Stomach smooth muscle (tissue), 2 donors: ENCODE data around the gene SEMA5A.

ENCODE experiments used
- H3K27ac ChIP-seq: one replicate; pipeline ENCODE4 v1.7.0; 2013; ENCODE audit warnings: mild to moderate bottlenecking, low read length, inconsistent platforms
- H3K27me3 ChIP-seq, 2 donors: one replicate each; pipeline ENCODE4 v1.7.0; 2013; ENCODE audit warnings: low read length in 2 of 2; ENCODE audit not compliant: insufficient read depth in 2 of 2, control insufficient read depth in 1 of 2
- H3K36me3 ChIP-seq, 2 donors: one replicate each; pipeline ENCODE4 v1.7.0; 2013; ENCODE audit warnings: low read length in 2 of 2; ENCODE audit not compliant: control insufficient read depth in 2 of 2, insufficient read depth in 2 of 2
- H3K4me1 ChIP-seq: one replicate; pipeline ENCODE4 v1.7.0; 2013; ENCODE audit warnings: low read length; ENCODE audit not compliant: control insufficient read depth, insufficient read depth
- H3K4me3 ChIP-seq, 2 donors: one replicate each; pipeline ENCODE4 v1.7.0; 2013; ENCODE audit warnings: low read length in 2 of 2
- H3K9ac ChIP-seq, 2 donors: one replicate each; pipeline ENCODE4 v1.7.0; 2013; ENCODE audit warnings: low read length in 2 of 2, mild to moderate bottlenecking in 1 of 2
- H3K9me3 ChIP-seq, 2 donors: one replicate each; pipeline ENCODE4 v1.7.0; 2013; ENCODE audit warnings: low read length in 2 of 2; ENCODE audit not compliant: control insufficient read depth in 2 of 2
- donor health status: healthy.
- donor health status: Pancreatic carcinoma.

The SEMA5A gene

GRCh38 chr5:9244417-9244816, 301.5 kb downstream of the SEMA5A start:
- no peak overlapping the region for H3K9ac ChIP-seq
- H3K9me3 ChIP-seq = no peaks in the 10 kb centered on the region
- no peak overlapping the region for H3K27ac ChIP-seq
- no peaks in the 10 kb centered on the region for H3K27me3 ChIP-seq
- no peaks in the 10 kb centered on the region for H3K36me3 ChIP-seq
- no peaks in the 10 kb centered on the region for H3K4me1 ChIP-seq
- no peak overlapping the region for H3K4me3 ChIP-seq

- Histone ChIP-seq H3K4me3 (no peak overlapping the region), H3K36me3 (no peaks in the 10 kb centered on the region), H3K27ac (no peak overlapping the region), H3K9ac (no peak overlapping the region), H3K27me3 (no peaks in the 10 kb centered on the region), H3K4me1 (no peaks in the 10 kb centered on the region), H3K9me3 (no peaks in the 10 kb centered on the region)
Observed at GRCh38 chr5:9241479-9242305, 304.2 kb downstream of the SEMA5A start.

DNA sequence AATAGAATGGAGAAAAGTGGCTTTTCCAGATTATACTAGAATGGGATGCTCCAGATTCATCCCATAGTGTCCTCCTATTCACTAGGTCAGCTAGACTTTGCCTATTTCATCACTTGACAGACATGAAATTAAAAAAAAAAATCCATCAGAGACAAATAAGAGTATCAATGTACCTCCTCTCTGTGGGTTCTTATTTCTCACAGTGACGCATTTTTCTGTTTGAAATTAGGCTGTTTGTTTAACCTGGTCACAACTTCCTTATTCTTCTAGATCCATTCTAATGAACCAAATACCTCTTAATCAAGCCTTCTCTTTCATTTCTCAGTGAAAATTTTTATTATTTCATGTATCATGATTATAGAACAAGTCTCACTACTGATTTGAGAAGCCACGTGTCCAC, 305.4 kb downstream of the SEMA5A start:
- H3K27ac ChIP-seq = no peak overlapping the region
- H3K36me3 ChIP-seq = no peaks in the 10 kb centered on the region
- H3K9ac ChIP-seq = no peak overlapping the region
- H3K4me3 ChIP-seq = no peak overlapping the region
- no peaks in the 10 kb centered on the region for H3K27me3 ChIP-seq
- H3K4me1 ChIP-seq = no peaks in the 10 kb centered on the region
- no peaks in the 10 kb centered on the region for H3K9me3 ChIP-seq

DNA sequence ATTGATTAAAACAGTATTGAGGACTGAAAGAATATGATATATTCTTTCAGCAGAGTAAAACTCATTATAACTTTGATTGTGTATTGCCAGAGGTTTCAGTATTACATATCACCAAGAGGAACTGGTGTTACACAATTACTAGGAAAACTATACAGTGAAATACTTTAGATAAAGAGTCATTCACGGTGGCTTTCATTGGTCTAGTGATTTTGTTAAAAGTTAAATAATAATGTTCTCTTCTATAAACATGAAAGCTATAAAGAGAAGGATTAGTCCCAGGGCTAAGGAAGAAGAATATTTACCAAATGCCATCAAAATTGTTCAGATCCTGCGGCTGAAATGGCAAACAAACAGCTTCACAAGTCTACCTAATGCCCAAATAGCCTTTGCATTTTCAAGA, 306.2 kb downstream of the SEMA5A start:
- H3K36me3 ChIP-seq = no peaks in the 10 kb centered on the region
- no peaks in the 10 kb centered on the region for H3K9me3 ChIP-seq
- no peak overlapping the region for H3K27ac ChIP-seq
- no peak overlapping the region for H3K9ac ChIP-seq
- no peak overlapping the region for H3K4me3 ChIP-seq
- no peaks in the 10 kb centered on the region for H3K4me1 ChIP-seq
- H3K27me3 ChIP-seq = no peaks in the 10 kb centered on the region

- no peak overlapping the region for H3K4me3 ChIP-seq
- H3K9ac ChIP-seq = no peak overlapping the region
- no peak overlapping the region for H3K27ac ChIP-seq
- H3K27me3 ChIP-seq = no peaks in the 10 kb centered on the region
- no peaks in the 10 kb centered on the region for H3K9me3 ChIP-seq
- H3K36me3 ChIP-seq = no peaks in the 10 kb centered on the region
- no peaks in the 10 kb centered on the region for H3K4me1 ChIP-seq
Observed at GRCh38 chr5:9239071-9239470, 306.8 kb downstream of the SEMA5A start.

DNA sequence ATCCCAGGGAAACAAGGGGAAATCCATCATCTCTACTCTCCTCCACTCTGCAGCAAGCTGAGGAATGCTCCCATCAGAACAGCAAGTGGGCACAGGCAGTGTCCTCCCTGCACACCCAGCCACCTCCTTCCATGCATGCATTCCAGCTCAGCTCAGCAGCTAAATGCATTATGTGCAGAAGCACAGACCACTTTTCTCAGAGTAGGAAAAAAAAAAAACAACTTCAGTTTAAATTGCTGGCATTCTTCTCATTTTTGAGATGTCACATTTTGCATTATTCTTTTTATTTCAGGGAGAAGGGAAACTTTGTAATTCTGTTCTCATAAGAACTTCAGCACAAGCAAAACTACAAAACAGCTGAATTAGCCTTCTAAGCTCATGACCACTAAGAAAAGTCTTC, 312.2 kb downstream of the SEMA5A start:
- Histone ChIP-seq H3K27me3 (no peaks in the 10 kb centered on the region), H3K9me3 (no peaks in the 10 kb centered on the region), H3K4me1 (no peaks in the 10 kb centered on the region), H3K36me3 (no peaks in the 10 kb centered on the region), H3K4me3 (no peak overlapping the region), H3K27ac (no peak overlapping the region), H3K9ac (no peak overlapping the region)

DNA sequence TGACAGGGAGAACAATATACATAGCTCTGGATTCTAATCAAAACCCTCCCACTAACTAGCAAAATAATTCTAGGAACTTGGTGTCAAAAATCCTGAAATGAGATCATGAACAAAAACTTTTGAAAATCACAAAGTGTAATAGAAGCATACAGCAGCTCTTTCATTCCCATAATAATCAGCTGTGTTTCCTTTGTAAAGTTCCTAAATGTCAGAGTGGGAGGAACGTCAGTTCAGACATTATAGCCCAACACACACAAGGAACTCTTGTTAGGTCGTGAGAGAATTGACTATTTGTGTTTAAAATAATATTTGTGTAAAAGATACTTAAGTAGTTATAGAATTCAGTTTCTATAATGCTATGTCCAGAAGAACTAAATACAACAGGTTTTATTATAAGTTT, 312.8 kb downstream of the SEMA5A start:
- Histone ChIP-seq H3K36me3 (no peaks in the 10 kb centered on the region), H3K4me1 (no peaks in the 10 kb centered on the region), H3K9me3 (no peaks in the 10 kb centered on the region), H3K4me3 (no peak overlapping the region), H3K27ac (no peak overlapping the region), H3K9ac (no peak overlapping the region), H3K27me3 (no peaks in the 10 kb centered on the region)

DNA sequence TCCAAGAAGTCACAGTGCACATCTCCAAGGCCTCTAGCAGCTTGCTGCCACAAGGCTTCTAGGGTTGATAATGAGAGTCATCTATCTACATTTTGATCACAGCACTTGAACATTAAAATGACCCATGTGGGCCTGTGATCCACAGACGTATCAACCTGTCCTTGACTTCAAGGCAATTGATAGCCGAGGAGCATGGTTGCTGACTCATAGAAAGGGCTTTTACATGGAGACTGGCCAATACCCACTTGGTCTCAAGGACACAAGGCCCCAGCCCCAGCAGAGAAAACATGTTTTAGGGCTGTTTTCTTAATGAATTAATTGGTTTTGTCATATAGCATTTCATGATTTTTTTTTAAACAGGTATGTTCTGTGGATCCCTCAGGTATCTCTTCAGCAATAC, 314.0 kb downstream of the SEMA5A start:
- Histone ChIP-seq H3K36me3 (no peaks in the 10 kb centered on the region), H3K9me3 (no peaks in the 10 kb centered on the region), H3K4me1 (no peaks in the 10 kb centered on the region), H3K27ac (no peak overlapping the region), H3K4me3 (no peak overlapping the region), H3K27me3 (no peaks in the 10 kb centered on the region), H3K9ac (no peak overlapping the region)

DNA sequence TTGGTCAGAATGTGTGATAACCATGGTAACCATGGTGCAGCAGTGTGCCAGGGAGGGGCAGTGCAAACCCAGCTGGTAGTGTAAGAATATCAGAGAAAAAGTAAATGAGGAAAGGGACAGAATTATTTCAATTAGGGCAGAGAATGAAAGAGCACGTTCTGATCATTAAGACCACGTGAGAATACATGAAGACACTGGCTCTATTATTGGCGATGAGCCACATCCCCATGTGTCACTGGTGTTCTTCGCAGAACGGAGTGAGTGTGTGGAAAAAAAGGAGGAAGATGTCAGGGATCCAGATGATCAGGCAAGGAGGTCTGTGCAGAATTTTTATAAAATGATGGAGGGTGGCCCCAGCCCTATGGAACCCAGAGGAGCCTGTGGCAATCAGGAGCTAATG, 315.5 kb downstream of the SEMA5A start:
- H3K27ac ChIP-seq = no peak overlapping the region
- H3K4me3 ChIP-seq = no peak overlapping the region
- no peaks in the 10 kb centered on the region for H3K27me3 ChIP-seq
- no peaks in the 10 kb centered on the region for H3K4me1 ChIP-seq
- no peak overlapping the region for H3K9ac ChIP-seq
- no peaks in the 10 kb centered on the region for H3K9me3 ChIP-seq
- no peaks in the 10 kb centered on the region for H3K36me3 ChIP-seq

DNA sequence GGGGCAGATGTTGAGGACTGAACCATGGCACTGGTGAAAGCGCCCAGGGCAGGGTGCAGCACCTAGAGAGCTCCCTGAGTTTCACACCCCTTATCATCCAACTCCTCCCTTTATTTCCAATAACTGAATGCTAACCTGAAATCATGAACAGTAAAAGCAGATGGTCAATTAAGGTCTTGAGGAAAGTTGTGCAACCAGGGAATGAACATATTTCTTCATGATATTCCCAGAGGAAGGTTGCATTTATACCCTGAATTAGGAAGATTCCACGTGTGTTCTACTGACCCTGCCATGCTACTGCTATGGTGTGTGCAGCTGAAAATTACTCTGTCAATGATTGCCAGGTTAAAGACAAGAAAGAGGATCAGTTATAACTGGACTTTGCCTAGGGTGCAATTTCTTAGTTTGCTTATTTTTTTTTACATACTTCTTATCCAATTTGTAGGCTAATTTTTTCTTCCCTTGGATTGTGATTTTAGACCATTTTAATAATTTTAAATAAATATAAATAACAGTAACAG, 319.8 kb downstream of the SEMA5A start:
- H3K27ac ChIP-seq = no peak overlapping the region
- H3K4me1 ChIP-seq = no peaks in the 10 kb centered on the region
- H3K27me3 ChIP-seq = no peaks in the 10 kb centered on the region
- no peak overlapping the region for H3K4me3 ChIP-seq
- no peaks in the 10 kb centered on the region for H3K36me3 ChIP-seq
- H3K9me3 ChIP-seq = no peaks in the 10 kb centered on the region
- H3K9ac ChIP-seq = no peak overlapping the region
